Ammon's horn (tissue), 1 donor: ENCODE measurements around the gene MAP4K2.
A peak's percentile ranks its signal among the peaks of the same experiment; 100 is the strongest.
"Not testable (repeated sequence)": the region's sequence is repeated elsewhere in the genome, so short reads cannot be mapped to it uniquely, and the experiment has no call there.

Experiments
- DNase-seq: peaks from one replicate; pipeline ENCODE4 v3.0.0-alpha.2; 2016; ENCODE audit warnings: low spot score

MAP4K2 gene

GRCh38 chr11:64803158-64803845 is at the start of gene MAP4K2:
MAP4K2 (minus strand) TSS chr11:64803214; CDS start chr11:64803149, 65 bp downstream.
- DNase-seq = peak; percentile 87

- DNase-seq = no peak
These were observed 48.9 kb upstream of the MAP4K2 start for GRCh38 chr11:64851831-64852351.

GRCh38 chr11:64850979-64851567 is 48.1 kb upstream of the MAP4K2 start:
- no peak for DNase-seq

GRCh38 chr11:64849598-64850356 is 46.8 kb upstream of the MAP4K2 start:
- DNase-seq = no peak

GRCh38 chr11:64848826-64849597 is 46.0 kb upstream of the MAP4K2 start:
- DNase-seq = no peak

GRCh38 chr11:64848214-64848825 is 45.3 kb upstream of the MAP4K2 start:
- DNase-seq = no peak

- DNase-seq = peak; percentile 95
These were observed 44.1 kb upstream of the MAP4K2 start for GRCh38 chr11:64846998-64847666.

GRCh38 chr11:64845776-64846129 is 42.7 kb upstream of the MAP4K2 start:
- not testable (repeated sequence) for DNase-seq

GRCh38 chr11:64845129-64845775 is 42.2 kb upstream of the MAP4K2 start:
- no peak for DNase-seq

GRCh38 chr11:64844330-64845128 is 41.5 kb upstream of the MAP4K2 start, which contains the start of gene CDC42BPG:
CDC42BPG (minus strand) TSS chr11:64844653; CDS start chr11:64844569, 84 bp downstream.
- no peak for DNase-seq

- DNase-seq = no peak
These were observed 40.8 kb upstream of the MAP4K2 start for GRCh38 chr11:64843686-64844329.

- no peak for DNase-seq
These were observed 40.1 kb upstream of the MAP4K2 start for GRCh38 chr11:64842851-64843685.

GRCh38 chr11:64842366-64842759 is 39.3 kb upstream of the MAP4K2 start:
- no peak for DNase-seq

GRCh38 chr11:64841592-64842365 is 38.8 kb upstream of the MAP4K2 start:
- no peak for DNase-seq

- no peak for DNase-seq
These were observed 37.1 kb upstream of the MAP4K2 start for GRCh38 chr11:64839887-64840782.

GRCh38 chr11:64839335-64839734 is 36.3 kb upstream of the MAP4K2 start:
- DNase-seq = no peak
